ENCODE measurements around the gene ERAP2.

Gene ERAP2

DNA sequence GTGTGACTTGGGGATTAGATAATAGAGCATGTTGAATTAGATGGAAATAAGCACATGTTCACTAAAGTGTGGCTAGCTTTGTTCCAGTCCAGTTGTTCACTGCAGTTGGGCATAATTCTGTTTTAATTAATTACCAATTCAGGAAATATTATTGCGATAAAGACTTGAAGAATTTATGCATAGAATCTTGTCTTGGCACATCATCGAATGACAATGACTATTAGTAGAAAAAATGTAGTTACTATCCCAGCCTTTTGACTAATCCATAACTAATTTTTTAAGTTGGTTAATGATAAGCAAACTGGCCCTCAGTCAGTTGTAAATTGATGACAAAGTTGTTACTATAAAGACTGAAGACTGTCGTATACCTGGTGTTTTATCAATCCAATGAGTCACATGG is 70.1 kb downstream of the ERAP2 start:
- in situ Hi-C loops (cut with MboI; ENCODE audit: low sequenced_read_pairs, unreplicated experiment): no loop called here
- DNase-seq (ENCODE audit: low spot score): no peak
- TF ChIP-seq, protein P1, sequence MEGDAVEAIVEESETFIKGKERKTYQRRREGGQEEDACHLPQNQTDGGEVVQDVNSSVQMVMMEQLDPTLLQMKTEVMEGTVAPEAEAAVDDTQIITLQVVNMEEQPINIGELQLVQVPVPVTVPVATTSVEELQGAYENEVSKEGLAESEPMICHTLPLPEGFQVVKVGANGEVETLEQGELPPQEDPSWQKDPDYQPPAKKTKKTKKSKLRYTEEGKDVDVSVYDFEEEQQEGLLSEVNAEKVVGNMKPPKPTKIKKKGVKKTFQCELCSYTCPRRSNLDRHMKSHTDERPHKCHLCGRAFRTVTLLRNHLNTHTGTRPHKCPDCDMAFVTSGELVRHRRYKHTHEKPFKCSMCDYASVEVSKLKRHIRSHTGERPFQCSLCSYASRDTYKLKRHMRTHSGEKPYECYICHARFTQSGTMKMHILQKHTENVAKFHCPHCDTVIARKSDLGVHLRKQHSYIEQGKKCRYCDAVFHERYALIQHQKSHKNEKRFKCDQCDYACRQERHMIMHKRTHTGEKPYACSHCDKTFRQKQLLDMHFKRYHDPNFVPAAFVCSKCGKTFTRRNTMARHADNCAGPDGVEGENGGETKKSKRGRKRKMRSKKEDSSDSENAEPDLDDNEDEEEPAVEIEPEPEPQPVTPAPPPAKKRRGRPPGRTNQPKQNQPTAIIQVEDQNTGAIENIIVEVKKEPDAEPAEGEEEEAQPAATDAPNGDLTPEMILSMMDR (IDR thresholded peaks at IDR 0.05; ENCODE audit: borderline replicate concordance, control extremely low read depth, extremely low read depth, insufficient read depth, missing control alignments): no peak

DNA sequence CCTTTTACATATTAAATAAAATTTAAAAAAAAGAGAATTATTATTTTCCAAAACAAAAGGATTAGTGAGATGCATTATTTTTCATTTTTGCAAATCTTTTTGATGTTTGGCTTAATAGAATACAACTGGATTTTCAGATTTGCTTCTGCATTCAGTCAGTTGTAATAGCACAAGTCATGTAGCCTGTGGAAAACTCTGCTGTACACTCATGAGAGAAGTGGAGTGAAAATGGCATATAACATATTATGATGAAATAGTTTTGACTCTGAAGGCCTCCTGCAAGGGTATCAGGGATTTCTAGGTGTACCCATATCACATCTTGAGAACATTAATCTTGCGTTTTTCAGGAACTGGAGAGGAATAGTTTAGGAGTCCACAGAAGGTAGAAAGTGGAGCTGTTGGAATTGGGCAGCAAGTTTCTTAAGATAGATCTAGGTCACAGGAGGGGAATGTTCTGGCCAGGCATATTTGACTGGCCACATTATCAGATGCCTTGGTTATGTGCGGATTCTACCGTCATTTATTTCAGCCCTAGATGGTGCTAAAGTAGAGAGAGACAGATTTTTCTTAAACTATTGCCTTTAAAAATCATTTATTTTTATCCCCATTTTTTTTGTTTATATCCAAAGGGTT is 75.9 kb downstream of the ERAP2 start:
- DNase-seq (ENCODE audit: low spot score): no peak
- TF ChIP-seq, protein P1 (IDR thresholded peaks at IDR 0.05; ENCODE audit: borderline replicate concordance, control extremely low read depth, extremely low read depth, insufficient read depth, missing control alignments): no peak
- in situ Hi-C loops (cut with MboI; ENCODE audit: low sequenced_read_pairs, unreplicated experiment): no loop called here

DNA sequence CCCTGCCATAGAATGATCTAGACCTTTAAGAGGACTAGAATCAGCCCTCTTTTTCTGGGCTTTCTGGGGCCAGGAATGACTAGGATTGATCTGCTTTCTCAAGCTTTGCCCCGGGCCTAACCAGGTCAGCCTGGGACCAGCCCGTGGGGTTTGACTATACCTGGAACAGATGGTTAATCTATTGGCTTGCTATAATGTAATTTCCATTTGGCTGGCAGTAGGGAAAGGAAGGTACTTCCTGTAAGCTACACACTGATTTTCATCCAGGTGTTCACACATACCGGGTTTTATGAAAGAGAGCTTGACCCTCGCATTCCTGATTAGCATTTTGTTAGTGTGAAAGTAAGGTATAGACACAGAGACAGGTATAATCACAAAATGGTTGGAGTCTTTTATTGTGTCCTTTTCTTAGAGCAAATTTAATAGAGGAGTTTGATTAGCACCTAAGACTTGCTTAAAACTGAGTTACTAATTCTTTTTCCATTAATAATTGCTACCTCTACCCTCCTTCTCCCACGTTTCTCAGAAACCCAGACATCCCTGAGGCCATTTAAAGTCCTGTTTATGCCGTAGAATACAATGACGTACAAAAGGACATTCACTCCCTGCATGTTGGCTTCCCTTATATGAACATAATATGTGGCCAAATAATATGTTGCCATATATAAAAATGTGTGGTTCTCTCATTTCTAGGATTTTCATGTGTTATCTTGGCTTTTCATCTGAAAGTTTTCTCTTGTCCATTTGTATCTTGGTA is 76.9 kb downstream of the ERAP2 start:
- in situ Hi-C loops (cut with MboI; ENCODE audit: low sequenced_read_pairs, unreplicated experiment): no loop called here
- TF ChIP-seq, protein P1 (IDR thresholded peaks at IDR 0.05; ENCODE audit: borderline replicate concordance, control extremely low read depth, extremely low read depth, insufficient read depth, missing control alignments): no peak
- no peak for DNase-seq (ENCODE audit: low spot score)

DNA sequence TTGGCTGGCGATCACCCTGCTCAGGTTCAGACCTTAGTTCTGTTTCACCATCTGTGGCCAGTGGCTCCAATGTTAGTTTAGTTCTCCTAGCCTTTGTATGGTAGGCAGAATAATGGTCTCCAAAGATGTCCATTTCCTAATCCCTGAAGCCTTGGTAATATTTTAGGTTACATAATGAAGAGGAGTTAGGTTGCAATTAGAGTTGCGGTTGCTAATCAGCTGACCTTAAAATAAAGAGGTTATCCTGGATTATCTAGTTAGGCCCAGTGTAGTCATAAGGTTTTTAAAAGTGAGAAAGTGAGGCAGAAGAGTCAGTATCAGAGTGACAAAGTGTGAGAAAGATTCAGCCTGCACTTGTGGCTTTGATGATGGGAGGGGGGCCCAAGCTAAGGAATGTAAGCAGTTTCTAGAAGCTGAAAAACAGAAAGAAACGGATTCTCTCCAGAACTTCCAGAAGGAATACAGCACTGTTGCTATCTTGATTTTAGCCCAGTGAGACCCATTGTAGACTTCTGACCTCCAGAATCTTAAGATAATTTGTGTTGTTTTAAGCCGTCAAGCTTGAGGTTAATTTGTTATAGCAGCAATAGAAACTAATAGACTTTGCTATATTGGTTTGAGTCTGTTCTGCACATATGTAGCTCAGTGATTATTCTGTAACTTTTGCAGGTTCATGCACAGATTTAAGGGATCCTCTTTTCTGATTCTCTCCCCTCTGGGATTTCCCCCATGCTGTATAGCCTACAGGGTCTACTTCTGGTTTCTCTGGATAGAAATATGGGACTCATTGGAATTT is 81.2 kb downstream of the ERAP2 start:
- in situ Hi-C loops (cut with MboI; ENCODE audit: low sequenced_read_pairs, unreplicated experiment): no loop called here
- TF ChIP-seq, protein P1 (IDR thresholded peaks at IDR 0.05; ENCODE audit: borderline replicate concordance, control extremely low read depth, extremely low read depth, insufficient read depth, missing control alignments): no peak
- DNase-seq (ENCODE audit: low spot score): no peak

DNA sequence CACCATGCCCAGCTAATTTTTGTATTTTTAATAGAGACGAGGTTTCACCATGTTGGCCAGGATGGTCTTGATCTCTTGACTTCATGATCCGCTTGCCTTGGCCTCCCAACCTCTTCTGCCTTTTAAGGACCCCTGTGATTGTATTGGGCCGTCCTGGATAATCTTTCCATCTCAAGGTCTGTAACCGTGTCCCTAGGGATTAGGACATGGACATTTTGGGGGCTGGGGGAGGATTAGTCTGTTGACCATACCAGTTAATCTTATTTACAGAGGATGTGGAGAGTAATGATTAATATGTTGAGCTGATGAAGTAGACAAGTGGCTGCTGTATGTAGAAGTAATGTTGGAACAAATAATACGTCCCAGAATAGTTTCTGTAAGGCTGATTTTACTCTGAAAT is 82.7 kb downstream of the ERAP2 start:
- in situ Hi-C loops (cut with MboI; ENCODE audit: low sequenced_read_pairs, unreplicated experiment): no loop called here
- TF ChIP-seq, protein P1 (IDR thresholded peaks at IDR 0.05; ENCODE audit: borderline replicate concordance, control extremely low read depth, extremely low read depth, insufficient read depth, missing control alignments): no peak
- DNase-seq (ENCODE audit: low spot score): no peak

DNA sequence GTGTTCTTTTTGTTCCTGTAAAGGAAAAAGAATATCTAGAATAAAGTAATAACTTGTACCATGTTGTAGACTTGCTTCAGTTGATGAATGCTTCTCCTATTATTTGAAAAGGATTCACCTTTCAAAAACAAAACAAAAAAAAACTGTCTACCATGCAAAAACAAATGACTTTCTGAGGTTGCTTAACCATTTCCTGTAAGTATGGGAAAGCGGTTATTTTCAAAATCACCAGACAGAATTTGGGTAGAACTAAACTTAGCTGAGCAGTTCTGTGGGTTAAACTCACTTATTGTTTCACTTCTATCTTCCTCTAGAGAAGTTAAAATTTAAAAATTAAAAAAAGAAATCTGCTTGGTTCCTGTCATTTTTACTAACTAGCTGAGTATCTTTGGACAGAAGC is 84.8 kb downstream of the ERAP2 start:
- in situ Hi-C loops (cut with MboI; ENCODE audit: low sequenced_read_pairs, unreplicated experiment): no loop called here
- no peak for DNase-seq (ENCODE audit: low spot score)
- TF ChIP-seq, protein P1 (IDR thresholded peaks at IDR 0.05; ENCODE audit: borderline replicate concordance, control extremely low read depth, extremely low read depth, insufficient read depth, missing control alignments): no peak

All from GM13976 (cell line).